K562 (cell line): ENCODE results near the gene C2orf72. TPM values are rescaled to one million over a fixed set of nuclear protein-coding genes. Genes with fewer than 3 reads are reported as not detected.

Source experiments
- ATAC-seq: fragments of 200-7000 bp; cut with Tn5 transposase; 3 replicates; pipeline ENCODE4 v1.9.1; 2020; ENCODE audit warnings: moderate library complexity
- BruUV-seq: library from RNA; stranded (reverse); fragments of 400-500 nt; replicated peaks from 2 replicates; lab custom pipeline; 2021; lab: Mats Ljungman, UMichigan
- CTCF ChIA-PET: fragments of 300-600 bp; formaldehyde crosslinking; extraction: SDS; loops from one replicate; lab custom pipeline; 2021; ENCODE audit warnings: low intra/inter-chr PET ratio; lab: Yijun Ruan, JAX
- POLR2A ChIA-PET: fragments of 300-600, 350-650 bp; sonication (Branson Sonifier 250); formaldehyde crosslinking; extraction: SDS; loops from one replicate; lab custom pipeline; 2021; ENCODE audit warnings: antibody characterized with exemption, inconsistent platforms; lab: Yijun Ruan, JAX
- DNase-seq, 4 experiments: peaks; one replicate each; pipeline versions ENCODE4 v3.0.0 to v3.0.0-alpha.2; 2011 to 2018; ENCODE audit warnings: low spot score in 3 of 4, mixed read lengths in 3 of 4; ENCODE audit errors: extremely low read depth in 1 of 4
- FAIRE-seq: peaks from 2 replicates; lab custom pipeline; 2011; peaks lifted over from hg19 to GRCh38; lab: Jason Lieb, UNC
- H2AFZ ChIP-seq: 2 replicates; pipeline ENCODE4 v1.6.0; 2011; ENCODE audit warnings: low read depth, low read length, control low read depth, inconsistent platforms
- H3K27ac ChIP-seq: fragments of 200-600 bp; 3 replicates; pipeline ENCODE4 v1.8.0; 2011; ENCODE audit warnings: low read depth, mild to moderate bottlenecking, control low read depth, inconsistent platforms, low read length, moderate library complexity, mixed read lengths; ENCODE audit errors: extremely low read depth
- H3K27me3 ChIP-seq, 2 experiments: fragments of 300-600 bp in 1 of 2; 2 replicates in 1 of 2; 3 replicates in 1 of 2; pipeline versions ENCODE4 v1.6.0 to v1.8.0; 2011; ENCODE audit warnings: inconsistent platforms in 2 of 2, low read length in 2 of 2, mild to moderate bottlenecking in 1 of 2, mixed read lengths in 1 of 2, moderate library complexity in 1 of 2; ENCODE audit not compliant: control insufficient read depth in 2 of 2, insufficient read depth in 2 of 2
- H3K36me3 ChIP-seq: fragments of 300-600 bp; 3 replicates; pipeline ENCODE4 v1.8.0; 2011; ENCODE audit warnings: mild to moderate bottlenecking, low read length, inconsistent platforms; ENCODE audit not compliant: control insufficient read depth, insufficient read depth
- H3K4me1 ChIP-seq, 2 experiments: fragments of 200-600 bp in 1 of 2; replicated peaks in 1 of 2; 2 replicates in 1 of 2; 3 replicates in 1 of 2; pipeline versions ENCODE4 v1.5.1 to v1.8.0; 2011; ENCODE audit warnings: inconsistent platforms in 2 of 2, low read length in 2 of 2, mild to moderate bottlenecking in 1 of 2, mixed read lengths in 1 of 2, moderate library complexity in 1 of 2; ENCODE audit not compliant: control insufficient read depth in 2 of 2, insufficient read depth in 2 of 2
- H3K4me2 ChIP-seq: 2 replicates; pipeline ENCODE4 v1.6.1; 2011; ENCODE audit warnings: low read length, control low read depth, inconsistent platforms, mixed read lengths; ENCODE audit not compliant: insufficient read depth
- H3K4me3 ChIP-seq: fragments of 200-600 bp; sonication (generic), shearing (Covaris generic); 2 replicates; pipeline ENCODE4 v1.5.1; 2016; ENCODE audit warnings: control low read depth, inconsistent platforms
- H3K79me2 ChIP-seq: fragments of 200-600 bp; 3 replicates; pipeline ENCODE4 v1.8.0; 2011; ENCODE audit warnings: low read length, inconsistent platforms; ENCODE audit not compliant: control insufficient read depth, insufficient read depth
- H3K9ac ChIP-seq, 2 experiments: 2 replicates each; pipeline versions ENCODE4 v1.6.0 to v1.6.1; 2011; ENCODE audit warnings: low read depth in 2 of 2, low read length in 2 of 2, control low read depth in 1 of 2, inconsistent platforms in 1 of 2, mild to moderate bottlenecking in 1 of 2, mixed read lengths in 1 of 2; ENCODE audit not compliant: insufficient read depth in 1 of 2
- H3K9me1 ChIP-seq: one replicate; pipeline ENCODE4 v1.6.0; 2011; ENCODE audit warnings: inconsistent platforms, mild to moderate bottlenecking, low read length, moderate library complexity; ENCODE audit not compliant: control insufficient read depth, insufficient read depth
- H3K9me3 ChIP-seq: replicated peaks from 2 replicates; pipeline ENCODE4 v1.5.1; 2011; ENCODE audit warnings: low read depth, low read length, inconsistent platforms; ENCODE audit not compliant: control insufficient read depth, insufficient read depth
- H4K20me1 ChIP-seq: replicated peaks from 2 replicates; pipeline ENCODE4 v1.6.1; 2011; ENCODE audit warnings: low read length, inconsistent platforms, mixed read lengths; ENCODE audit not compliant: control insufficient read depth, insufficient read depth
- ESRRB ChIP-seq: fragments of 250-450 bp; sonication (Bioruptor Pico); IDR thresholded peaks from 2 replicates; pipeline ENCODE4 v1.5.0; 2020; ENCODE audit warnings: mild to moderate bottlenecking, moderate library complexity, borderline replicate concordance
- FOXJ2 ChIP-seq: fragments of 200-800 bp; sonication (Bioruptor generic); IDR thresholded peaks from 2 replicates; pipeline ENCODE4 v1.6.1; 2016; ENCODE audit warnings: missing genetic modification characterization, missing compliant biosample characterization
- TFE3 ChIP-seq: fragments of 450-650 bp; formaldehyde crosslinking; IDR thresholded peaks from 2 replicates; pipeline ENCODE4 v1.4.0; 2020; ENCODE audit warnings: mild to moderate bottlenecking, mixed read lengths
- ZNF830 ChIP-seq: fragments of 250-450 bp; sonication (Bioruptor Pico); IDR thresholded peaks from 2 replicates; pipeline ENCODE4 v1.5.0; 2021; ENCODE audit warnings: mild to moderate bottlenecking
- WGBS: fragments of 100-300 bp; shearing (Covaris generic); methylation state at CpG from one replicate; pipeline ENCODE4 v1.1.6; 2016; ENCODE audit warnings: low coverage, mixed read lengths; ENCODE audit not compliant: insufficient coverage; ENCODE audit errors: missing lambda C conversion rate; 5-methylcytosine and 5-hydroxymethylcytosine counted together
- in situ Hi-C: fragments of 300-500 bp; cut with MboI; formaldehyde crosslinking; loops from 4 replicates; pipeline ENCODE4 v1.15.0; 2018; ENCODE audit warnings: inconsistent platforms, mixed read lengths
- intact Hi-C: fragments of 100-400 bp; cut with micrococcal nuclease; formaldehyde crosslinking; loops from 2 replicates; pipeline ENCODE4 v1.14.2; 2022
- polyA plus RNA-seq, 8 experiments: library from polyadenylated mRNA; depleted of rRNA in 4 of 8; stranded (reverse) in 5 of 8; unstranded in 3 of 8; fragments of >200 nt; fragmentation: Nextera tagmentation in 2 of 8; fragmentation: Illumina TruSeq in 1 of 8; extraction: Ambion mirVana in 2 of 8; extraction: Trizol in 1 of 8; gene quantifications; 2 replicates each; pipeline versions ENCODE4 v1.2.1 to v1.2.3, GENCODE V29; 2011 to 2014; ENCODE audit warnings: inconsistent platforms in 1 of 8, missing spikeins in 1 of 8
- total RNA-seq, 7 experiments: library from RNA; depleted of rRNA in 6 of 7; stranded (reverse); fragments of >200 nt in 6 of 7; fragmentation: Illumina TruSeq in 2 of 7; extraction: Trizol in 2 of 7; gene quantifications; 2 replicates each; pipeline versions ENCODE4 v1.2.1 to v1.2.3, GENCODE V29; 2011 to 2021; ENCODE audit warnings: low replicate concordance in 1 of 7
- TF ChIP-seq, protein P1 (sequence below): fragments of 150-350 bp; conservative IDR thresholded peaks from 2 replicates; pipeline ENCODE4 v1.6.1; 2014; ENCODE audit warnings: low read length

The C2orf72 gene
- total and polyA plus RNA-seq, 9 of the 15 experiments (the other 6 are each of a cell fraction or from before 2014, with no cell fraction given) = 0.08 to 0.18 (median 0.11) TPM; not detected in 6

DNA sequence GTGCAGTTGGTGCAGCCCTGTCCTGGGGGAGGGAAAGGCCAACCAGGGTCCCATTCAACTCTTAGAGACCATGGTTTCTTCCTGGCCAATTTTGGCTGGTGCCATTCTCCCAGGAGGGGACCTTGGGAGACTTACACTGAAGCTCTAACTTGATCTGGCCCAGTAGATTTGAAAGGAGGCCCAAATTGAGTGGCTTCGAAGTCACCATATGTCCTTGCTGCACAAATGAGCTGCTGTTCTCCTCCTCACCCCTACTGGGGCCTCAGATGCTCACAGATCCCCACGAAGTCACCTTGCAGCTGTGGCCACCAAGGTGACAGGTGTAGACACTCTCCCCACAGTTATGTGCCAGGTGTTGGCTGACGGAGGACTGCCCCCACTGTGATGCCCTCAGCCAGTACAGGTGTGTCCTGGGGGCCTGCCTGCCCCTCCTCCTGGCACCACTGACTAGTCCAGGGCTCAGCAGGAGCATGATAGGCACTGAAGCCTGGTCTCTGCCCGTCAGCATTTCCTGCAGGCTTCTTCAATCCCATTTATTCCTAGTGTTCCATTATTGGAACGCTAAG is 4.7 kb upstream of the C2orf72 start (continued):
- TF ChIP-seq, protein P1, sequence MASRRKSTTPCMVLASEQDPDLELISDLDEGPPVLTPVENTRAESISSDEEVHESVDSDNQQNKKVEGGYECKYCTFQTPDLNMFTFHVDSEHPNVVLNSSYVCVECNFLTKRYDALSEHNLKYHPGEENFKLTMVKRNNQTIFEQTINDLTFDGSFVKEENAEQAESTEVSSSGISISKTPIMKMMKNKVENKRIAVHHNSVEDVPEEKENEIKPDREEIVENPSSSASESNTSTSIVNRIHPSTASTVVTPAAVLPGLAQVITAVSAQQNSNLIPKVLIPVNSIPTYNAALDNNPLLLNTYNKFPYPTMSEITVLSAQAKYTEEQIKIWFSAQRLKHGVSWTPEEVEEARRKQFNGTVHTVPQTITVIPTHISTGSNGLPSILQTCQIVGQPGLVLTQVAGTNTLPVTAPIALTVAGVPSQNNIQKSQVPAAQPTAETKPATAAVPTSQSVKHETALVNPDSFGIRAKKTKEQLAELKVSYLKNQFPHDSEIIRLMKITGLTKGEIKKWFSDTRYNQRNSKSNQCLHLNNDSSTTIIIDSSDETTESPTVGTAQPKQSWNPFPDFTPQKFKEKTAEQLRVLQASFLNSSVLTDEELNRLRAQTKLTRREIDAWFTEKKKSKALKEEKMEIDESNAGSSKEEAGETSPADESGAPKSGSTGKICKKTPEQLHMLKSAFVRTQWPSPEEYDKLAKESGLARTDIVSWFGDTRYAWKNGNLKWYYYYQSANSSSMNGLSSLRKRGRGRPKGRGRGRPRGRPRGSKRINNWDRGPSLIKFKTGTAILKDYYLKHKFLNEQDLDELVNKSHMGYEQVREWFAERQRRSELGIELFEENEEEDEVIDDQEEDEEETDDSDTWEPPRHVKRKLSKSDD = no peak

GRCh38 chr2:231033147-231034132 is 3.9 kb upstream of the C2orf72 start:
- Histone ChIP-seq H3K9me1 (no peaks in the 10 kb centered on the region), H3K36me3 (no peaks in the 10 kb centered on the region), H3K27me3 (peaks cover 8 to 36% of the 10 kb centered on the region in 2 experiments), H2AFZ (no peak overlapping the region), H3K79me2 (no peaks in the 10 kb centered on the region), H3K9me3 (no peaks in the 10 kb centered on the region), H3K9ac (no peak overlapping the region), H3K4me2 (no peak overlapping the region), H4K20me1 (no peaks in the 10 kb centered on the region), H3K27ac (no peak overlapping the region), H3K4me3 (no peak overlapping the region), H3K4me1 (peaks cover 0 to 11% of the 10 kb centered on the region in 2 experiments; a peak in 2 of 5 replicates)
- intact Hi-C loops (no loop called here), in situ Hi-C loops (no loop called here)
- ChIA-PET POLR2A (no interaction called here), CTCF (no interaction called here)
- no peak for ATAC-seq
- WGBS = 5% methylated on average over 3 of the region's 11 CpGs
- FAIRE-seq = no peak
- BruUV-seq = no TSS peak
- DNase-seq = no peak
- no peak for TF ChIP-seq ZNF830
- TF ChIP-seq TFE3 (CRISPR knock-in tag) = no peak
- TF ChIP-seq ESRRB (CRISPR knock-in tag) = no peak
- no peak for TF ChIP-seq FOXJ2 (tag)
